HEK293 (cell line): ENCODE results near the gene SWT1.

ENCODE experiments used
- SALL2 ChIP-seq: fragments of 450-650 bp; formaldehyde crosslinking; IDR thresholded peaks from 2 replicates; pipeline ENCODE4 v1.5.0; 2017; ENCODE audit warnings: missing biosample characterization, mild to moderate bottlenecking, missing genetic modification characterization, borderline replicate concordance
- TCF7L2 ChIP-seq: IDR thresholded peaks from 2 replicates; pipeline ENCODE4 v1.6.1; 2011; ENCODE audit warnings: low read depth, mild to moderate bottlenecking, inconsistent platforms, low read length, moderate library complexity, borderline replicate concordance
- ZBTB26 ChIP-seq: fragments of 450-650 bp; formaldehyde crosslinking; optimal IDR thresholded peaks from 2 replicates; pipeline ENCODE3; 2016; ENCODE audit warnings: missing biosample characterization, mild to moderate bottlenecking, missing genetic modification characterization
- ZNF140 ChIP-seq: fragments of 450-650 bp; formaldehyde crosslinking; IDR thresholded peaks from 2 replicates; pipeline ENCODE4 v1.5.1; 2016; ENCODE audit warnings: missing biosample characterization, missing genetic modification characterization
- ZNF174 ChIP-seq: fragments of 450-650 bp; formaldehyde crosslinking; IDR thresholded peaks from 2 replicates; pipeline ENCODE4 v1.5.0; 2017; ENCODE audit warnings: missing biosample characterization, mild to moderate bottlenecking, missing genetic modification characterization
- ZNF214 ChIP-seq: fragments of 450-650 bp; formaldehyde crosslinking; IDR thresholded peaks from 2 replicates; pipeline ENCODE4 v1.5.1; 2017; ENCODE audit warnings: missing biosample characterization, mild to moderate bottlenecking, missing genetic modification characterization, borderline replicate concordance
- ZNF585B ChIP-seq: fragments of 450-650 bp; formaldehyde crosslinking; IDR thresholded peaks from 2 replicates; pipeline ENCODE4 v1.5.1; 2016; ENCODE audit warnings: missing biosample characterization, missing genetic modification characterization
- ZNF830 ChIP-seq: fragments of 450-650 bp; IDR thresholded peaks from 2 replicates; pipeline ENCODE4 v1.5.0; 2018; ENCODE audit warnings: missing biosample characterization, missing genetic modification characterization, low read depth, mild to moderate bottlenecking, moderate library complexity
- ZSCAN30 ChIP-seq: fragments of 450-650 bp; IDR thresholded peaks from 2 replicates; pipeline ENCODE4 v1.5.1; 2018; ENCODE audit warnings: missing biosample characterization, mild to moderate bottlenecking, missing genetic modification characterization, moderate library complexity
- ZSCAN5A ChIP-seq: fragments of 450-650 bp; formaldehyde crosslinking; IDR thresholded peaks from 2 replicates; pipeline ENCODE4 v1.5.1; 2016; ENCODE audit warnings: missing biosample characterization, missing genetic modification characterization
- TF ChIP-seq, protein P1 (sequence below): fragments of 450-650 bp; formaldehyde crosslinking; IDR thresholded peaks from 2 replicates; pipeline ENCODE4 v1.5.1; 2016; ENCODE audit warnings: missing biosample characterization, missing genetic modification characterization
- TF ChIP-seq, protein P2 (sequence below): fragments of 450-650 bp; formaldehyde crosslinking; IDR thresholded peaks from 2 replicates; pipeline ENCODE4 v1.5.1; 2017; ENCODE audit warnings: missing biosample characterization, missing genetic modification characterization

- TF ChIP-seq TCF7L2 (no peak), SALL2 (no peak), ZSCAN30 (no peak), ZBTB26 (no peak), ZNF174 (tag by site-specific recombination) (no peak), ZSCAN5A (tag by site-specific recombination) (no peak), ZNF140 (tag by site-specific recombination) (no peak), ZNF585B (tag by site-specific recombination) (no peak), ZNF830 (no peak), ZNF214 (tag by site-specific recombination) (no peak)
- TF ChIP-seq, protein P1, sequence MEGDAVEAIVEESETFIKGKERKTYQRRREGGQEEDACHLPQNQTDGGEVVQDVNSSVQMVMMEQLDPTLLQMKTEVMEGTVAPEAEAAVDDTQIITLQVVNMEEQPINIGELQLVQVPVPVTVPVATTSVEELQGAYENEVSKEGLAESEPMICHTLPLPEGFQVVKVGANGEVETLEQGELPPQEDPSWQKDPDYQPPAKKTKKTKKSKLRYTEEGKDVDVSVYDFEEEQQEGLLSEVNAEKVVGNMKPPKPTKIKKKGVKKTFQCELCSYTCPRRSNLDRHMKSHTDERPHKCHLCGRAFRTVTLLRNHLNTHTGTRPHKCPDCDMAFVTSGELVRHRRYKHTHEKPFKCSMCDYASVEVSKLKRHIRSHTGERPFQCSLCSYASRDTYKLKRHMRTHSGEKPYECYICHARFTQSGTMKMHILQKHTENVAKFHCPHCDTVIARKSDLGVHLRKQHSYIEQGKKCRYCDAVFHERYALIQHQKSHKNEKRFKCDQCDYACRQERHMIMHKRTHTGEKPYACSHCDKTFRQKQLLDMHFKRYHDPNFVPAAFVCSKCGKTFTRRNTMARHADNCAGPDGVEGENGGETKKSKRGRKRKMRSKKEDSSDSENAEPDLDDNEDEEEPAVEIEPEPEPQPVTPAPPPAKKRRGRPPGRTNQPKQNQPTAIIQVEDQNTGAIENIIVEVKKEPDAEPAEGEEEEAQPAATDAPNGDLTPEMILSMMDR, result no peak
- TF ChIP-seq, protein P2, sequence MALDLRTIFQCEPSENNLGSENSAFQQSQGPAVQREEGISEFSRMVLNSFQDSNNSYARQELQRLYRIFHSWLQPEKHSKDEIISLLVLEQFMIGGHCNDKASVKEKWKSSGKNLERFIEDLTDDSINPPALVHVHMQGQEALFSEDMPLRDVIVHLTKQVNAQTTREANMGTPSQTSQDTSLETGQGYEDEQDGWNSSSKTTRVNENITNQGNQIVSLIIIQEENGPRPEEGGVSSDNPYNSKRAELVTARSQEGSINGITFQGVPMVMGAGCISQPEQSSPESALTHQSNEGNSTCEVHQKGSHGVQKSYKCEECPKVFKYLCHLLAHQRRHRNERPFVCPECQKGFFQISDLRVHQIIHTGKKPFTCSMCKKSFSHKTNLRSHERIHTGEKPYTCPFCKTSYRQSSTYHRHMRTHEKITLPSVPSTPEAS (tag by site-specific recombination), result no peak
Observed at GRCh38 chr1:185112356-185112755, 44.6 kb upstream of the SWT1 start.
